Nephron (organoid): ENCODE data around the gene SULT4A1.

ENCODE experiments used
- H3K27ac Mint-ChIP-seq, 3 experiments: 2 replicates each; pipeline ENCODE4 v1.8.0; 2020; ENCODE audit warnings: mixed read lengths in 3 of 3, mild to moderate bottlenecking in 2 of 3, moderate library complexity in 1 of 3
- H3K27me3 Mint-ChIP-seq: 2 replicates; pipeline ENCODE4 v1.8.0; 2021; ENCODE audit warnings: low read depth, mild to moderate bottlenecking, moderate library complexity, mixed read lengths
- H3K36me3 Mint-ChIP-seq: 2 replicates; pipeline ENCODE4 v1.8.0; 2020; ENCODE audit warnings: low read depth, mixed read lengths
- H3K4me1 Mint-ChIP-seq: 2 replicates; pipeline ENCODE4 v1.8.0; 2020; ENCODE audit warnings: mixed read lengths
- H3K4me3 Mint-ChIP-seq, 3 experiments: 2 replicates each; pipeline ENCODE4 v1.8.0; 2020; ENCODE audit warnings: mild to moderate bottlenecking in 3 of 3, mixed read lengths in 3 of 3, moderate library complexity in 2 of 3
- H3K9me3 Mint-ChIP-seq: 2 replicates; pipeline ENCODE4 v1.8.0; 2020; ENCODE audit warnings: mixed read lengths
- TF ChIP-seq, protein P1 (sequence below), 3 experiments: fragments of 200-600 bp; sonication (generic); IDR thresholded peaks; one replicate each; pipeline ENCODE4 v1.5.0; 2021; ENCODE audit warnings: antibody characterized with exemption in 3 of 3; ENCODE audit not compliant: unreplicated experiment in 3 of 3

Gene SULT4A1

DNA sequence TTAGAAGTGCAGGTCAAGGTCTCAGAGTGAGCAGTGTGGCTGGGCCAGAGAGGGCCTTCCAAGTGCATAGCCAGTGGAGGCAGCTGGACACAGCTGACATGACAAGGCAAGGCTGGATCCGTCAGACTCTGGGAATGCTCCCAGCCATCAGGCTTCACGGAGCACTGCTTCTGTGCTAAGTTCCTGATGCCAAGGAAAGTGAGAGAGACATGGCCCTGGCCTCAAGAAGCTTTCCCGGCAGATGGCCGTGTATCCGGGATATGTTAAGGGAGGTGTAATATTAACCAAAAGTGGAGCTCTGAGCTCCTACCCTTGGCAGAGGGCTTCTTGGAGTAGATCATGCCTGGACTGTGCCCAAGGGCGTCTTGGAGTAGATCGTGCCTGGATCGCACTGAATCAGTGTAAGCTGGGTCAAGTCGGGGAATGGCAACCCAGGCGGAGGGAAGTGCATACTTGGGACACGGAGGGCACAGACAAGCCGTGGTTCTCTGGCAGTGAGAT, 42.8 kb downstream of the SULT4A1 start:
- Mint-ChIP-seq H3K4me3 (no peak overlapping the region), H3K27me3 (no peaks in the 10 kb centered on the region), H3K9me3 (no peaks in the 10 kb centered on the region), H3K4me1 (peaks cover 20% of the 10 kb centered on the region), H3K27ac (no peak overlapping the region), H3K36me3 (peaks cover 8% of the 10 kb centered on the region)
- TF ChIP-seq, protein P1, sequence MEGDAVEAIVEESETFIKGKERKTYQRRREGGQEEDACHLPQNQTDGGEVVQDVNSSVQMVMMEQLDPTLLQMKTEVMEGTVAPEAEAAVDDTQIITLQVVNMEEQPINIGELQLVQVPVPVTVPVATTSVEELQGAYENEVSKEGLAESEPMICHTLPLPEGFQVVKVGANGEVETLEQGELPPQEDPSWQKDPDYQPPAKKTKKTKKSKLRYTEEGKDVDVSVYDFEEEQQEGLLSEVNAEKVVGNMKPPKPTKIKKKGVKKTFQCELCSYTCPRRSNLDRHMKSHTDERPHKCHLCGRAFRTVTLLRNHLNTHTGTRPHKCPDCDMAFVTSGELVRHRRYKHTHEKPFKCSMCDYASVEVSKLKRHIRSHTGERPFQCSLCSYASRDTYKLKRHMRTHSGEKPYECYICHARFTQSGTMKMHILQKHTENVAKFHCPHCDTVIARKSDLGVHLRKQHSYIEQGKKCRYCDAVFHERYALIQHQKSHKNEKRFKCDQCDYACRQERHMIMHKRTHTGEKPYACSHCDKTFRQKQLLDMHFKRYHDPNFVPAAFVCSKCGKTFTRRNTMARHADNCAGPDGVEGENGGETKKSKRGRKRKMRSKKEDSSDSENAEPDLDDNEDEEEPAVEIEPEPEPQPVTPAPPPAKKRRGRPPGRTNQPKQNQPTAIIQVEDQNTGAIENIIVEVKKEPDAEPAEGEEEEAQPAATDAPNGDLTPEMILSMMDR (IDR thresholded peaks at IDR 0.05; ENCODE audit: unreplicated experiment in 3 of 3): no peak

DNA sequence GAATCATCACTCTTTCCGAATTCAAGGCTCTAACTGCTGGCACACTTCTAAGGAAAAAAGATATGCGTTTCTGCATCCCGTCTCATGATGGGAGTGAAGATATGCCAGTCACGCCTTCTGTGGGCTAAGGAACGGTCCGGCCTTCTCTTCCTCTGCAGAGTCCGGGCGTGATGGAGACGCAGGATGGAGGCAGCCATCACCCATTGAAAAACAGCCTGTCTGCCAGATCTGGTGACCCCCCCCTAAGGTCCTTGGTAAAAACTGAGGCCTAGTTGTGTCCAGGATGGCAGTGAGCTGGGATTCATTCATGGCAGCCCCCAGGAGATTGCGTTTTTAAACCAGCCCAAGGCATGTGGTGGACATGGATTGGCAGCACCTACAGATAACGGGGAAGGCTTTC, 43.3 kb downstream of the SULT4A1 start:
- no peak overlapping the region for H3K27ac Mint-ChIP-seq
- H3K4me1 Mint-ChIP-seq: peaks cover 21% of the 10 kb centered on the region
- H3K4me3 Mint-ChIP-seq: no peak overlapping the region
- peaks cover 11% of the 10 kb centered on the region for H3K36me3 Mint-ChIP-seq
- no peaks in the 10 kb centered on the region for H3K27me3 Mint-ChIP-seq
- no peaks in the 10 kb centered on the region for H3K9me3 Mint-ChIP-seq
- TF ChIP-seq, protein P1 (IDR thresholded peaks at IDR 0.05; ENCODE audit: unreplicated experiment in 3 of 3): no peak

DNA sequence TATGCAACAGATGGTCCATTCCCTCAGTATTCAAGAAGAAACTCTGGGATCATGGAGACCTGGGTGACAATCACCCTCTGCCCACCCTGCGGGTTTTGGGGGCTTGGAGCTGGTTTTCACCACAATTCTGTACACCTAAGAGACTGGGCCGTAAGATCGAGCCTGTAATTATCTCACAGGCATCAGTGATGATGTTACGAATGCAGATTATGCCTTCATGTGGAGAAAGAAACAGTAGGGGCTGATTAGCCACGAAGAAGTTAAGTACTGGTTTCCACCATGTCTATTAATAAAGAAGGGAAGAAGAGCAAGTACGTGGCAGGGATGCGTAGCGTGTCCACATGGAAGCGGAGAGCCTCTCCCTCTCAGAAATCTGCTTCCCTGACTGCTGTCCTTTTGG, 44.9 kb downstream of the SULT4A1 start:
- Mint-ChIP-seq H3K9me3 (no peaks in the 10 kb centered on the region), H3K4me3 (no peak overlapping the region), H3K36me3 (peaks cover 11% of the 10 kb centered on the region), H3K27ac (no peak overlapping the region), H3K27me3 (no peaks in the 10 kb centered on the region), H3K4me1 (peaks cover 21% of the 10 kb centered on the region)
- TF ChIP-seq, protein P1 (IDR thresholded peaks at IDR 0.05; ENCODE audit: unreplicated experiment in 3 of 3): no peak

DNA sequence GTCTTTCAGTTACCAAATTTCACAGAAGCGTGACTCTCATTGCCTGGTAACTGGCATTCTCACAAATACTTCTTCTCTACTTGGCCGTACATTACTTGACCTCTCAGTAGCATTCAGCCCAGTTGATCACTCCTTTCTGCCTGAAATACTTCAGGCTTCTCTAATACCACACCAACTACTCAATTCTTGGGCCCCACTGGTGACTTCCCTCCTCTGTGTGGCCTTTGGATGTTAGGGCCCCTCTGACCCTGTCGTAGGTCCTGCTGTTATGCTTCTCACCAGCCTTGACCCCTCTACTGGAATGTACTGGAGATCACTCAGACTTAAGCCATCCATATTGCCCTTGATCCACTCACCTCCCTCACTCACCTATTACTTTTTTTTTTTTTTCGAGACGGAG, 48.0 kb downstream of the SULT4A1 start:
- TF ChIP-seq, protein P1 (IDR thresholded peaks at IDR 0.05; ENCODE audit: unreplicated experiment in 3 of 3): no peak
- Mint-ChIP-seq H3K4me3 (peak overlapping the region; percentile 66 to 84 (median 78)), H3K4me1 (peaks cover 36% of the 10 kb centered on the region), H3K9me3 (no peaks in the 10 kb centered on the region), H3K36me3 (peaks cover 11% of the 10 kb centered on the region), H3K27ac (no peak overlapping the region), H3K27me3 (no peaks in the 10 kb centered on the region)

DNA sequence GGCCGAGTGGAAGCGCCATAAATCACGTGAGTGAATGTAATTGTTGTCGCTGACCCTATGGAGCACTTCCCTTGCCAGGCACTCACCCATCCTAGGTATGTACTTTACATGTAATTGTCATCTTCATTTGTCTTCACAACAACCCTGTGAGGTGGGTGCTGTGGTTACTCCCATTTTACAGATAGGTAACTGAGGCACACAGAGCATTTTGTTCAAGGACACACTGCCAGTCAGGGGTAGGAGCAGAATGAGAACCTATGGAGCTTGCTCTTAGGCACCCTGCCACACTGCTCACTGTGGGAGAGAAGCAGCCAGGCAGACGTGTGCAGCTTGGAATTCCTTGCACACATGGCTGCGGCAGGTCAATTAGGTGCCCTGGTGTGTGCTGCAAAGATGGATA, 49.4 kb downstream of the SULT4A1 start:
- TF ChIP-seq, protein P1 (IDR thresholded peaks at IDR 0.05; ENCODE audit: unreplicated experiment in 3 of 3): no peak
- Mint-ChIP-seq H3K9me3 (no peaks in the 10 kb centered on the region), H3K4me3 (peak overlapping the region; percentile 91 to 97 (median 95)), H3K27me3 (no peaks in the 10 kb centered on the region), H3K4me1 (peaks cover 36% of the 10 kb centered on the region), H3K27ac (peak overlapping the region; percentile 53 to 95 (median 94)), H3K36me3 (peaks cover 11% of the 10 kb centered on the region)

DNA sequence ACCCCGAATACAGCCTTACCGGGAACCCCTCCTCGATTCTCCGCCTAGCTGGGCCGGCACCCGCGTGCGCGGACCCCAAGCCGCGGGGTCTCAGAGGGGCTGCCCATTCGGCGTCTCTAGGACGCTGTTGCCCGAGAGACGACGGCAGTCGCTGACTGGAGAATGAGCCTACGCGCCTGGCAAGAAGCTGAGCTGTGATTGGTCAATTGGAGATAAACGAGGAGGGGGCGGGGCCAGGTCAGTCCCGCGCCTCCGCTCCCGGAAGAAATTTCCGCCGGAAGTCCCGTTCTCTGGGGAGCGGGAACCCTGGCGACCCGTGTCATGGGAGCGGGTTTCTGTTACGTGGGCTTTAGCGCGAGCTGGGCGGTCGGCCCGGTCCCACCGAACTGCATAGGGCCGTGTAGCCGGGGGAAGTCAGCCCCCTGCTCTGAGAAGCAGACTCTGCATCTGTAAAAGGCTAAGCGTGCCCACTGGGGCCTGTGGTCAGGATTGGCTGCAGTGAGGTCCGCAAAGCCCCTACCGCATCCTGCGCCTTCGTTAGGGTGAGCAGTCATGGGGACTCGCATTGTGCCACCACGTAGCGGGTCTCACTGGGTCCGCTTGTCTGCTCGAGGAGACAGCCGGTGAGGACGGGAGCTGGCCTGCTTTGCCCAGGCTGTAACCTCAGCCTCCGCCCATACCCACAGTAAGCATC, 50.0 kb downstream of the SULT4A1 start, which contains the start of gene EFCAB6:
EFCAB6 (minus strand) TSS at position 157 of the 694 bp plus-strand sequence. CDS start 29,987 bp downstream, outside the sequence.
- Mint-ChIP-seq H3K27me3 (no peaks in the 10 kb centered on the region), H3K27ac (peak within 1 kb of the TSS; percentile 53 to 95 (median 94)), H3K9me3 (no peaks in the 10 kb centered on the region), H3K36me3 (peaks cover 11% of the 10 kb centered on the region), H3K4me3 (peak within 1 kb of the TSS; percentile 91 to 97 (median 95)), H3K4me1 (peaks cover 36% of the 10 kb centered on the region)
- TF ChIP-seq, protein P1 (IDR thresholded peaks at IDR 0.05; ENCODE audit: unreplicated experiment in 3 of 3): no peak
